Fibroblast of mammary gland (primary cell): Measurements from ENCODE around the gene FBXO22.
"Not testable (repeated sequence)": the region's sequence is repeated elsewhere in the genome, so short reads cannot be mapped to it uniquely, and the experiment has no call there.

ENCODE experiments used
- DNase-seq: peaks from one replicate; pipeline ENCODE4 v3.0.0-alpha.2; 2010; ENCODE audit warnings: low read depth
- H3K4me3 ChIP-seq: 2 replicates; pipeline ENCODE4 v1.5.1; 2011; ENCODE audit warnings: low read depth, mild to moderate bottlenecking, low read length, moderate library complexity; ENCODE audit not compliant: control insufficient read depth
- TF ChIP-seq, protein P1 (sequence below): conservative IDR thresholded peaks from 2 replicates; pipeline ENCODE4 v1.5.1; 2011; ENCODE audit warnings: low read depth, low read length, inconsistent platforms; ENCODE audit not compliant: control insufficient read depth, insufficient read depth

FBXO22 gene

DNA sequence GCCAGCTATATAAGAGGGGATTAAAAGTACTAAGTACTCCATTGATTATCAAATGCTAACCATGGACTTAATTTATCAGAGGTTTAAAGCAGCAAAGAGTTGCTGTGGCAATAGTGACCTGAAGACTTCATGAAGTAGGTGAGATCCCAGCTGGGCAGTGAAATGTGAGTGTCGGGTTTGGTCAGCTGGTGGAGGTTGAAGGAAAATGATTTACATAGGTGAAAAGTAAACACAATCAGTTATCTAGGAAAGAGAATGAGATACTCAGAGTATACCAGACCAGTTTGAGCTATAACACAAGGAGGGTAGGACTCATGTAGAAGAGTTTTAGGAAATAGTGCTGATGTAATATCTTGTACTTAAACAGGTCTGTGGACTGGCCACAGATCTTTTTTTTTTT, 16.5 kb upstream of the FBXO22 start:
- H3K4me3 ChIP-seq: no peak overlapping the region
- DNase-seq: no peak
- TF ChIP-seq, protein P1, sequence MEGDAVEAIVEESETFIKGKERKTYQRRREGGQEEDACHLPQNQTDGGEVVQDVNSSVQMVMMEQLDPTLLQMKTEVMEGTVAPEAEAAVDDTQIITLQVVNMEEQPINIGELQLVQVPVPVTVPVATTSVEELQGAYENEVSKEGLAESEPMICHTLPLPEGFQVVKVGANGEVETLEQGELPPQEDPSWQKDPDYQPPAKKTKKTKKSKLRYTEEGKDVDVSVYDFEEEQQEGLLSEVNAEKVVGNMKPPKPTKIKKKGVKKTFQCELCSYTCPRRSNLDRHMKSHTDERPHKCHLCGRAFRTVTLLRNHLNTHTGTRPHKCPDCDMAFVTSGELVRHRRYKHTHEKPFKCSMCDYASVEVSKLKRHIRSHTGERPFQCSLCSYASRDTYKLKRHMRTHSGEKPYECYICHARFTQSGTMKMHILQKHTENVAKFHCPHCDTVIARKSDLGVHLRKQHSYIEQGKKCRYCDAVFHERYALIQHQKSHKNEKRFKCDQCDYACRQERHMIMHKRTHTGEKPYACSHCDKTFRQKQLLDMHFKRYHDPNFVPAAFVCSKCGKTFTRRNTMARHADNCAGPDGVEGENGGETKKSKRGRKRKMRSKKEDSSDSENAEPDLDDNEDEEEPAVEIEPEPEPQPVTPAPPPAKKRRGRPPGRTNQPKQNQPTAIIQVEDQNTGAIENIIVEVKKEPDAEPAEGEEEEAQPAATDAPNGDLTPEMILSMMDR: no peak

DNA sequence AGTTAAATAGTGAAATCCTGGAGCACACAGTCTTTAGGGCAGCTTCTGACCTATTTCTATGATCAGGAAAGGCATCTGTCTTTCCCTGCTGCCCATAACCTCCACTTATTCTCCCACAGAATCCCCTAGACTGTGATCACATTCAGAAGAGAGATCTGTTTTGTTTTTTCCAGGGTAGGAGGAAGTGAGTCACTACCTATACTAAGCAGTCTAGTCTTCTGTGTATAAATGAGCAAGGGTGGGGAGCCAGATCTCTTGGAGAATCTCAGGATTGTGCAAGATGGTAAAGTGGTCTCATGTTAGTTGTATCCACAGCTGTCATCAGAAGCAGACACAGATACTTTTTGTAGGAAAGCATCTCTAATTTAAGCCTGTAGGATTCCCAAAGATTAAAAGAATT, 11.8 kb upstream of the FBXO22 start:
- no peak overlapping the region for H3K4me3 ChIP-seq
- TF ChIP-seq, protein P1: no peak
- DNase-seq: peak; percentile 90

DNA sequence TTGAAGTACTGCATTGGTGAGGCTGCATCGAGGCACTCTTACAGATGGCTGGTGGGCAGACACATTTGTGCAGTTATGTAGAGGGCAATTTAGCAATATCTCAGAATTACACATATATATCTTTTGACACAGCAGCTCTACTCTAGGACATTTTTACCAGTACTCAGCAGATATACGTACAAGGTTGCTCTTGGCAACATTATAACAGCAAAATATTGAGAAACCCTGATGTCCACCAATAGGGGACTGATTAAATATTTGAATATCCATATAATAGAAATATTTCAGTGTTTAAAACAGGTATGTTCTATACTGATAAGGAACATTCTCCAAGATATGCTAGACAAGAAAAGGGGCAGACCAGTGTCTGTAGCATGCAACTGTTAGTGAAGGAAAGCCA, 7.9 kb upstream of the FBXO22 start:
- no peak for DNase-seq
- TF ChIP-seq, protein P1: no peak
- no peak overlapping the region for H3K4me3 ChIP-seq

DNA sequence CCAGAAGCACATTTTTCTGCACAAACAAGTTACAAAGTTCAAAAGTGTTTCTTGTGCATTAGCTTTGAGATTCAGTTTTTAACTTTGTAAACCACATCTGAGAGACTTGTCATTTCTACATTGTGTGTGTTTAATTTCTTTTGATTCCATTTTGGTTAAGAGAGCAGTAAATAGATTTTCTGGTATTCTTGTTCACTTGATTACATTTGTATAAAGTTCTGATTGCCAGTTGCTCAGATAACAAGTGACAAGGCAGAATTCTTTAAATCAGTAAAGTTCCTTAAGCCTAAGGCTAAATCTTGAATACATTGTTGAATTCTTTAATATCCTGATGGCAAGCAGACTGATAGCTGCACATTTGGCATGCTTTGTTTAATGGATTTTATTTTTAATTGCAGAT, 3.1 kb upstream of the FBXO22 start:
- no peak overlapping the region for H3K4me3 ChIP-seq
- no peak for DNase-seq
- TF ChIP-seq, protein P1: no peak

DNA sequence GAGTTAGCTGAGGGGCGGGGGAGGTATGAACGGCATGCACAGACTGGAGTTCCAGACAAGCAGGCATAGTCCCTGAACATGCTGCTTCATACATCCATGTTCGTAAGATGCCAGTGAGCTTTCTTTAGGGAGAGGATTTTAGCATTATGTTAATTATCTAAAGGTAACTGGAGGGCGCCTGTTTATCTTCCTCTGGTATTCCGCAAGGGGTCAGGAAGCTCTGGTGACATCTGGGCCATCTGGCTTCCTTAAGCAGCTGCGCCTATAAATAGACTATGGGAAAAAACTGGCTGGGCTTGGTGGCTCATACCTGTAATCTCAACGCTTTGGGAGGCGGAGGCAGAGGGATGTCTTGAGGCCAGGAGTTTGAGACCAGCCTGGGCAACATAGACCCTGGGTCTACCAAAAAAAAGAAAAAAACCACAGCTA, 1.5 kb upstream of the FBXO22 start:
- TF ChIP-seq, protein P1: no peak
- H3K4me3 ChIP-seq: no peak overlapping the region
- no peak for DNase-seq

DNA sequence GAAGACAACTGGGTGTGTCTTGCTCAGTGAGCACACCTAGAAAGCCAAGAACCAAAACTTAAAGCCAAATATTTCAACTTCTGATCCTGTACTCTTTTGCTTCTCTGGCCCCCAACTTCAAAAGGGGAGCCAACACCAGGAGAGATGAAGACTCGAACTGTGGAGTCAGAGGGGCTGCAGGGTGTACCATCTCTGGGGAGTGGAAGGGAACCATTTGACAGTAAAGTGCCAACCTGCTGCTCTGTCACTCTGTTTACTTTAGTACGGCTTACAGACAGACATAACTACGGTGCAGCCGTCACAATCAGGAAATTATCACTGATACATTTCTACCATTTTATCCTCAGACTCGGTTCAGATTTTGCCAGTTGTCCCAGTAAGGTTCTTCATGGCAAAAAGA, 1.6 kb downstream of the FBXO22 start:
- H3K4me3 ChIP-seq: peak overlapping the region; percentile 3
- TF ChIP-seq, protein P1: no peak

DNA sequence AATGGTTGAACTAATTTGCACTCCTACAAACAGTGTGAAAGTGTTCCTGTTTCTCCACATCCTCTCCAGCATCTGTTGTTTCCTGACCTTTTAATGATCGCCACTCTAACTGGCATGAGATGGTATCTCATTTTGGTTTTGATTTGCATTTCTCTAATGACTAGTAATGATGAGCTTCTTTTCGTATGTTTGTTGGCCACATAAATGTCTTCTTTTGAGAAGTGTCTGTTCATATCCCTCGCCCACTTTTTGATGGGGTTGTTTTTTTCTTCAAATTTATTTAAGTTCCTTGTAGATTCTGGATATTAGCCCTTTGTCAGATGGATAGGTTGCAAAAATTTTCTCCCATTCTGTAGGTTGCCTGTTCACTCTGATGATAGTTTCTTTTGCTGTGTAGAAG, 6.7 kb downstream of the FBXO22 start:
- not testable (repeated sequence) for DNase-seq, H3K4me3 ChIP-seq

More for the DNA sequence above, 1.6 kb downstream of the FBXO22 start:
- DNase-seq: no peak
